RPMI7951 (cell line): ENCODE data around the gene ITGB7. TPM values are rescaled to one million over a fixed set of nuclear protein-coding genes. Genes with fewer than 3 reads are reported as not detected.
"Not testable (repeated sequence)": the region's sequence is repeated elsewhere in the genome, so short reads cannot be mapped to it uniquely, and the experiment has no call there.

Source experiments
- DNase-seq: peaks from one replicate; pipeline ENCODE4 v3.0.0-alpha.2; 2012; ENCODE audit warnings: low read depth
- total RNA-seq: library from RNA; depleted of rRNA; stranded (reverse); fragments of >200 nt; shearing (Covaris generic); gene quantifications from 2 replicates; pipeline ENCODE4 v1.2.3, GENCODE V29; 2014

The ITGB7 gene
- total RNA-seq, 1 experiment from 2014 or later = 0.96 TPM

- DNase-seq = peak; percentile 94
These were observed 26.7 kb downstream of the ITGB7 start, which contains the start of the genes CSAD and ZNF740 for GRCh38 chr12:53180220-53180930. Gene CSAD, minus strand, starts transcription at chr12:53180925. Its CDS starts 7,455 bp downstream, at chr12:53173470. Gene ZNF740, plus strand, starts transcription at chr12:53180722. Its CDS starts 1,262 bp downstream, at chr12:53181984.

GRCh38 chr12:53179687-53180219, 27.3 kb downstream of the ITGB7 start:
- no peak for DNase-seq

GRCh38 chr12:53178803-53179202, 28.2 kb downstream of the ITGB7 start:
- not testable (repeated sequence) for DNase-seq

- DNase-seq = not testable (repeated sequence)
These were observed 29.6 kb downstream of the ITGB7 start for GRCh38 chr12:53177447-53177846.

- DNase-seq = no peak
These were observed 30.3 kb downstream of the ITGB7 start for GRCh38 chr12:53176750-53177149.

GRCh38 chr12:53174881-53175491, 32.1 kb downstream of the ITGB7 start:
- DNase-seq = peak; percentile 44

GRCh38 chr12:53173085-53173715, 33.9 kb downstream of the ITGB7 start:
- DNase-seq = peak; percentile 58

- peak; percentile 28 for DNase-seq
These were observed 34.7 kb downstream of the ITGB7 start for GRCh38 chr12:53172352-53172751.

- peak; percentile 39 for DNase-seq
These were observed 35.2 kb downstream of the ITGB7 start for GRCh38 chr12:53171725-53172329.

- DNase-seq = no peak
These were observed 36.0 kb downstream of the ITGB7 start for GRCh38 chr12:53170876-53171724.

GRCh38 chr12:53170215-53170614, 36.8 kb downstream of the ITGB7 start:
- no peak for DNase-seq

- no peak for DNase-seq
These were observed 37.4 kb downstream of the ITGB7 start for GRCh38 chr12:53169644-53170043.

GRCh38 chr12:53166837-53167236, 40.2 kb downstream of the ITGB7 start:
- no peak for DNase-seq

GRCh38 chr12:53163008-53163407, 44.0 kb downstream of the ITGB7 start:
- not testable (repeated sequence) for DNase-seq

GRCh38 chr12:53161119-53161911, 45.7 kb downstream of the ITGB7 start:
- DNase-seq = no peak

GRCh38 chr12:53160673-53161072, 46.4 kb downstream of the ITGB7 start:
- no peak for DNase-seq

- DNase-seq = no peak
These were observed 47.1 kb downstream of the ITGB7 start for GRCh38 chr12:53160000-53160399.

- DNase-seq = peak; percentile 61
These were observed 47.7 kb downstream of the ITGB7 start for GRCh38 chr12:53159195-53159839.

GRCh38 chr12:53152390-53152789, 54.7 kb downstream of the ITGB7 start:
- no peak for DNase-seq

GRCh38 chr12:53151039-53151438, 56.0 kb downstream of the ITGB7 start:
- no peak for DNase-seq
